Body of pancreas (tissue), 4 donors: ENCODE data around the gene SLC25A20.
"Not testable (repeated sequence)": the region's sequence is repeated elsewhere in the genome, so short reads cannot be mapped to it uniquely, and the experiment has no call there.

Experiments
- CTCF ChIP-seq, 7 experiments: fragments of 450-650 bp in 4 of 7; fragments of 200-600 bp in 3 of 7; sonication (generic) in 3 of 7; IDR thresholded peaks; one replicate each; pipeline ENCODE4 v1.5.1; 2016 to 2019; ENCODE audit warnings: antibody characterized with exemption in 7 of 7
- POLR2A ChIP-seq, 3 donors: fragments of 450-650 bp; IDR thresholded peaks; one replicate each; pipeline ENCODE4 v1.6.1; 2016; ENCODE audit warnings: antibody characterized with exemption in 3 of 3, mild to moderate bottlenecking in 2 of 3

- TF ChIP-seq CTCF, POLR2A (IDR thresholded peaks at IDR 0.05): not testable (repeated sequence)
Observed at GRCh38 chr3:48907026-48907425, 8.3 kb upstream of the SLC25A20 start.
